Kasumi-1 (cell line): Measurements from ENCODE around the gene ADAT3.
"Not testable (repeated sequence)": the region's sequence is repeated elsewhere in the genome, so short reads cannot be mapped to it uniquely, and the experiment has no call there.

Experiments used
- DNase-seq, 2 experiments: peaks; one replicate each; lab custom pipeline; 2025; lab: John Stamatoyannopoulos, UW

ADAT3 gene

GRCh38 chr19:1882786-1883692 is 22.2 kb upstream of the ADAT3 start:
- no peak for DNase-seq

GRCh38 chr19:1883784-1884183 is 21.4 kb upstream of the ADAT3 start:
- DNase-seq, result no peak

- DNase-seq, result no peak
These were observed 20.9 kb upstream of the ADAT3 start for GRCh38 chr19:1884291-1884718.

GRCh38 chr19:1884719-1885334 is 20.4 kb upstream of the ADAT3 start:
- no peak for DNase-seq

- peak; percentile 87 to 89 for DNase-seq
These were observed 19.6 kb upstream of the ADAT3 start, which contains the start of gene ABHD17A for GRCh38 chr19:1885398-1886119. Gene ABHD17A (minus strand): TSS chr19:1885496. CDS start chr19:1881566, 3,930 bp downstream.

GRCh38 chr19:1886360-1886759 is 18.8 kb upstream of the ADAT3 start:
- DNase-seq, result not testable (repeated sequence)

- DNase-seq, result no peak
These were observed 16.8 kb upstream of the ADAT3 start for GRCh38 chr19:1888385-1888784.

- no peak for DNase-seq
These were observed 15.3 kb upstream of the ADAT3 start for GRCh38 chr19:1889907-1890306.

- no peak for DNase-seq
These were observed 11.4 kb upstream of the ADAT3 start for GRCh38 chr19:1893791-1894190.

- DNase-seq, result no peak
These were observed 8.7 kb upstream of the ADAT3 start for GRCh38 chr19:1896508-1896907.

- no peak for DNase-seq
These were observed 3.2 kb upstream of the ADAT3 start for GRCh38 chr19:1901940-1902404.

GRCh38 chr19:1902923-1903322 is 2.3 kb upstream of the ADAT3 start:
- no peak for DNase-seq

- no peak for DNase-seq
These were observed 414 bp upstream of the ADAT3 start for GRCh38 chr19:1904860-1905109.

- DNase-seq, result no peak
These were observed 720 bp downstream of the ADAT3 start for GRCh38 chr19:1905863-1906375.

- no peak for DNase-seq
These were observed 1.9 kb downstream of the ADAT3 start for GRCh38 chr19:1906985-1907562.

GRCh38 chr19:1907563-1908363 is 2.6 kb downstream of the ADAT3 start:
- no peak for DNase-seq

GRCh38 chr19:1908364-1908678 is 3.1 kb downstream of the ADAT3 start:
- no peak for DNase-seq

GRCh38 chr19:1909761-1910080 is 4.5 kb downstream of the ADAT3 start:
- DNase-seq, result no peak

- no peak for DNase-seq
These were observed 5.0 kb downstream of the ADAT3 start for GRCh38 chr19:1910177-1910576.

- no peak for DNase-seq
These were observed 5.9 kb downstream of the ADAT3 start for GRCh38 chr19:1911098-1911497.

- DNase-seq, result no peak
These were observed 6.8 kb downstream of the ADAT3 start for GRCh38 chr19:1911995-1912394.
